Astrocyte (in vitro differentiated cells and primary cell): ENCODE data around the gene MAPRE2. TPM values are rescaled to one million over a fixed set of nuclear protein-coding genes. Genes with fewer than 3 reads are reported as not detected.
"Not testable (repeated sequence)": the region's sequence is repeated elsewhere in the genome, so short reads cannot be mapped to it uniquely, and the experiment has no call there.

Experiments used
- DNase-seq: peaks from one replicate; pipeline ENCODE4 v3.0.0-alpha.2; 2010; ENCODE audit warnings: low read depth
- FAIRE-seq: peaks from 2 replicates; lab custom pipeline; 2011; peaks lifted over from hg19 to GRCh38; lab: Jason Lieb, UNC
- H2AFZ ChIP-seq: 2 replicates; pipeline ENCODE4 v1.6.0; 2012; ENCODE audit warnings: low read depth, low read length, inconsistent platforms
- H3K27ac ChIP-seq: 2 replicates; pipeline ENCODE4 v1.5.1; 2011; ENCODE audit warnings: low read depth, low read length, inconsistent platforms
- H3K27me3 ChIP-seq: 2 replicates; pipeline ENCODE4 v1.6.0; 2011; ENCODE audit warnings: low read length, inconsistent platforms; ENCODE audit not compliant: insufficient read depth
- H3K36me3 ChIP-seq: 2 replicates; pipeline ENCODE4 v1.5.1; 2011; ENCODE audit warnings: low read length, inconsistent platforms; ENCODE audit not compliant: insufficient read depth
- H3K4me1 ChIP-seq: 2 replicates; pipeline ENCODE4 v1.5.1; 2011; ENCODE audit warnings: low read length, inconsistent platforms; ENCODE audit not compliant: insufficient read depth
- H3K4me2 ChIP-seq: 2 replicates; pipeline ENCODE4 v1.6.0; 2012; ENCODE audit warnings: low read length, inconsistent platforms
- H3K4me3 ChIP-seq: 2 replicates; pipeline ENCODE4 v1.5.1; 2011; ENCODE audit warnings: low read depth, mild to moderate bottlenecking, low read length, inconsistent platforms; ENCODE audit not compliant: insufficient read depth
- H3K79me2 ChIP-seq: 2 replicates; pipeline ENCODE4 v1.6.0; 2012; ENCODE audit warnings: mild to moderate bottlenecking, low read length, inconsistent platforms; ENCODE audit not compliant: insufficient read depth
- H3K9ac ChIP-seq: 2 replicates; pipeline ENCODE4 v1.6.0; 2012; ENCODE audit warnings: mild to moderate bottlenecking, low read length, inconsistent platforms
- H3K9me3 ChIP-seq: 2 replicates; pipeline ENCODE4 v1.5.1; 2012; ENCODE audit warnings: low read depth, mild to moderate bottlenecking, low read length, inconsistent platforms; ENCODE audit not compliant: insufficient read depth
- H4K20me1 ChIP-seq: 2 replicates; pipeline ENCODE4 v1.6.0; 2012; ENCODE audit warnings: low read length, inconsistent platforms; ENCODE audit not compliant: insufficient read depth
- H3K27ac Mint-ChIP-seq: one replicate; pipeline ENCODE4 v1.8.0; 2021; ENCODE audit warnings: mild to moderate bottlenecking, mixed read lengths; ENCODE audit not compliant: unreplicated experiment
- H3K27me3 Mint-ChIP-seq: one replicate; pipeline ENCODE4 v1.8.0; 2021; ENCODE audit warnings: low read depth, mixed read lengths; ENCODE audit not compliant: unreplicated experiment
- H3K36me3 Mint-ChIP-seq: one replicate; pipeline ENCODE4 v1.8.0; 2021; ENCODE audit warnings: low read depth, mixed read lengths; ENCODE audit not compliant: unreplicated experiment
- H3K4me1 Mint-ChIP-seq: one replicate; pipeline ENCODE4 v1.8.0; 2021; ENCODE audit warnings: low read depth, mixed read lengths; ENCODE audit not compliant: unreplicated experiment
- H3K4me3 Mint-ChIP-seq: one replicate; pipeline ENCODE4 v1.8.0; 2021; ENCODE audit warnings: mild to moderate bottlenecking, moderate library complexity, mixed read lengths; ENCODE audit not compliant: unreplicated experiment
- H3K9me3 Mint-ChIP-seq: one replicate; pipeline ENCODE4 v1.8.0; 2021; ENCODE audit warnings: mild to moderate bottlenecking, mixed read lengths; ENCODE audit not compliant: unreplicated experiment
- CTCF ChIP-seq: IDR thresholded peaks from 2 replicates; pipeline ENCODE4 v1.5.1; 2011; ENCODE audit warnings: low read depth, mild to moderate bottlenecking, inconsistent platforms, low read length, moderate library complexity; ENCODE audit not compliant: insufficient read depth
- EZH2 ChIP-seq: IDR thresholded peaks from 2 replicates; pipeline ENCODE4 v1.6.1; 2012; ENCODE audit warnings: mild to moderate bottlenecking, low read length, inconsistent platforms; ENCODE audit not compliant: insufficient read depth
- total RNA-seq: library from RNA; stranded (reverse); gene quantifications from 2 replicates; pipeline ENCODE4 v1.2.1, GENCODE V29; 2021

Gene MAPRE2
- total RNA-seq, 1 donor from 2014 or later: 33.8 TPM

DNA sequence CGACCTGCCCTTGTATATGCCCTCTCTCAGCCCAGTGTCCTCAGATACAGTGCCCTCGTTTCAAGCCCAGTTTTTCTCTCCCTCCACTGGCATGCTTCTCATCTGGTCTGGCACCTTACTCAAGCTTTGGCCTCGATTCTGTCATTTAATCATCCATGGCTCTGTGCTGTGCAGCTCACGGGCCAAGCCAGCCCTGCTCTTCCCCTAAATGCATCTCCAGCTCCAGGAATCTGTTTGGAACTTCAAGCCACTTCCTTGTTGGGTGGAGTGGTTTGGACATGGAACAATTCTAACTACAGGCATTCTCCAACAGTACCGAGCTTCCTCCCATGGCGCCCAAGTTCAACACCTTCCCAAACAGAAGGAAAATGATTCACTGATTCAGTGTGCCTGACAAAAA is 122.9 kb downstream of the MAPRE2 start:
- Mint-ChIP-seq H3K4me3 (no peak overlapping the region), H3K4me1 (peaks cover 6% of the 10 kb centered on the region), H3K27ac (no peak overlapping the region), H3K27me3 (peaks cover 2% of the 10 kb centered on the region), H3K9me3 (no peaks in the 10 kb centered on the region), H3K36me3 (no peaks in the 10 kb centered on the region)
- Histone ChIP-seq H3K9ac (no peak overlapping the region), H3K9me3 (no peaks in the 10 kb centered on the region), H3K27me3 (peaks cover 2% of the 10 kb centered on the region), H3K4me1 (no peaks in the 10 kb centered on the region), H2AFZ (no peak overlapping the region), H3K36me3 (no peaks in the 10 kb centered on the region), H3K27ac (no peak overlapping the region), H4K20me1 (no peaks in the 10 kb centered on the region), H3K4me2 (no peak overlapping the region), H3K79me2 (no peaks in the 10 kb centered on the region), H3K4me3 (no peak overlapping the region)
- DNase-seq (no peak), FAIRE-seq (no peak)
- TF ChIP-seq EZH2: no peak
- TF ChIP-seq CTCF: no peak

GRCh38 chr18:35167332-35167731 is 126.1 kb downstream of the MAPRE2 start:
- Histone ChIP-seq H3K4me3 (no peak overlapping the region), H4K20me1 (no peaks in the 10 kb centered on the region), H3K9me3 (no peaks in the 10 kb centered on the region), H3K4me2 (no peak overlapping the region), H3K9ac (no peak overlapping the region), H3K27me3 (peaks cover 2% of the 10 kb centered on the region), H3K4me1 (no peaks in the 10 kb centered on the region), H3K79me2 (no peaks in the 10 kb centered on the region), H3K36me3 (no peaks in the 10 kb centered on the region), H3K27ac (no peak overlapping the region), H2AFZ (no peak overlapping the region)
- Mint-ChIP-seq H3K4me3 (no peak overlapping the region), H3K27me3 (peaks cover 2% of the 10 kb centered on the region), H3K4me1 (peaks cover 9% of the 10 kb centered on the region), H3K9me3 (no peaks in the 10 kb centered on the region), H3K36me3 (no peaks in the 10 kb centered on the region), H3K27ac (no peak overlapping the region)
- no peak for DNase-seq
- no peak for FAIRE-seq
- no peak for TF ChIP-seq CTCF
- TF ChIP-seq EZH2: no peak

- Mint-ChIP-seq H3K4me1 (peaks cover 7% of the 10 kb centered on the region), H3K27me3 (peaks cover 2% of the 10 kb centered on the region), H3K36me3 (no peaks in the 10 kb centered on the region), H3K4me3 (no peak overlapping the region), H3K9me3 (no peaks in the 10 kb centered on the region), H3K27ac (no peak overlapping the region)
- H3K9me3 ChIP-seq: no peaks in the 10 kb centered on the region
- FAIRE-seq (no peak), DNase-seq (no peak)
- H3K27me3 ChIP-seq: peaks cover 2% of the 10 kb centered on the region
- no peaks in the 10 kb centered on the region for H3K36me3 ChIP-seq
- H2AFZ ChIP-seq: no peak overlapping the region
- H3K27ac ChIP-seq: no peak overlapping the region
- H3K4me1 ChIP-seq: no peaks in the 10 kb centered on the region
- H3K4me2 ChIP-seq: no peak overlapping the region
- H4K20me1 ChIP-seq: no peaks in the 10 kb centered on the region
- H3K9ac ChIP-seq: no peak overlapping the region
- no peak for TF ChIP-seq EZH2
- TF ChIP-seq CTCF: no peak
- no peak overlapping the region for H3K4me3 ChIP-seq
- H3K79me2 ChIP-seq: no peaks in the 10 kb centered on the region
Observed at GRCh38 chr18:35167857-35168256, 126.6 kb downstream of the MAPRE2 start.

GRCh38 chr18:35170323-35170722 is 129.1 kb downstream of the MAPRE2 start:
- not testable (repeated sequence) for H3K4me1 Mint-ChIP-seq, H3K4me3 Mint-ChIP-seq, H3K27ac ChIP-seq, H3K4me2 ChIP-seq, H3K4me3 ChIP-seq, DNase-seq, H2AFZ ChIP-seq, H3K36me3 ChIP-seq, H3K4me1 ChIP-seq, H3K9me3 Mint-ChIP-seq, H4K20me1 ChIP-seq, H3K36me3 Mint-ChIP-seq, H3K79me2 ChIP-seq, FAIRE-seq, H3K27ac Mint-ChIP-seq, H3K9me3 ChIP-seq, H3K9ac ChIP-seq, H3K27me3 ChIP-seq, H3K27me3 Mint-ChIP-seq
